Fibroblast of lung (primary cell): ENCODE measurements around the gene EFNB1. TPM values are rescaled to one million over a fixed set of nuclear protein-coding genes. Genes with fewer than 3 reads are reported as not detected.
"Not testable (repeated sequence)": the region's sequence is repeated elsewhere in the genome, so short reads cannot be mapped to it uniquely, and the experiment has no call there.

Source experiments
- DNase-seq, 2 donors: peaks; one replicate each; pipeline versions ENCODE4 v3.0.0 to v3.0.0-alpha.2; 2010; ENCODE audit warnings: low read depth in 2 of 2
- H2AFZ ChIP-seq: 2 replicates; pipeline ENCODE4 v1.5.1; 2012; ENCODE audit warnings: low read length, control low read depth, inconsistent platforms
- H3K27ac ChIP-seq: 2 replicates; pipeline ENCODE4 v1.5.1; 2011; ENCODE audit warnings: low read length, control low read depth; ENCODE audit not compliant: insufficient read depth
- H3K27me3 ChIP-seq: 2 replicates; pipeline ENCODE4 v1.5.1; 2011; ENCODE audit warnings: mild to moderate bottlenecking, low read length; ENCODE audit not compliant: control insufficient read depth, insufficient read depth
- H3K36me3 ChIP-seq: 2 replicates; pipeline ENCODE4 v1.5.1; 2011; ENCODE audit warnings: low read length; ENCODE audit not compliant: control insufficient read depth, insufficient read depth
- H3K4me1 ChIP-seq: 2 replicates; pipeline ENCODE4 v1.5.1; 2011; ENCODE audit warnings: low read length; ENCODE audit not compliant: control insufficient read depth, insufficient read depth; ENCODE audit errors: extremely low read depth
- H3K4me2 ChIP-seq: 2 replicates; pipeline ENCODE4 v1.5.1; 2011; ENCODE audit warnings: low read length, control low read depth; ENCODE audit not compliant: insufficient read depth; ENCODE audit errors: extremely low read depth
- H3K4me3 ChIP-seq, 4 experiments: fragments of 200-600 bp in 1 of 4; sonication (generic) in 1 of 4; replicated peaks in 1 of 4; 2 replicates each; pipeline ENCODE4 v1.5.1; 2011 to 2016; ENCODE audit warnings: low read length in 4 of 4, low read depth in 3 of 4, mild to moderate bottlenecking in 3 of 4, control low read depth in 2 of 4, inconsistent platforms in 1 of 4, mixed read lengths in 1 of 4; ENCODE audit not compliant: insufficient read depth in 1 of 4; ENCODE audit errors: control extremely low read depth in 1 of 4
- H3K79me2 ChIP-seq: 2 replicates; pipeline ENCODE4 v1.5.1; 2012; ENCODE audit warnings: mild to moderate bottlenecking, low read length, inconsistent platforms; ENCODE audit not compliant: control insufficient read depth, insufficient read depth
- H3K9ac ChIP-seq: 2 replicates; pipeline ENCODE4 v1.5.1; 2011; ENCODE audit warnings: mild to moderate bottlenecking, low read length, control low read depth; ENCODE audit not compliant: insufficient read depth
- H3K9me3 ChIP-seq: 2 replicates; pipeline ENCODE4 v1.5.1; 2012; ENCODE audit warnings: low read depth, low read length; ENCODE audit not compliant: control insufficient read depth, insufficient read depth
- H4K20me1 ChIP-seq: 2 replicates; pipeline ENCODE4 v1.5.1; 2011; ENCODE audit warnings: low read length; ENCODE audit not compliant: control insufficient read depth, insufficient read depth; ENCODE audit errors: extremely low read depth
- EZH2 ChIP-seq: IDR thresholded peaks from 2 replicates; pipeline ENCODE4 v1.5.1; 2012; ENCODE audit warnings: low read length, control low read depth, mild to moderate bottlenecking; ENCODE audit errors: missing control alignments
- polyA plus RNA-seq, 2 donors: library from polyadenylated mRNA; depleted of rRNA in 1 of 2; stranded (reverse) in 1 of 2; unstranded in 1 of 2; fragments of >200 nt; gene quantifications; 2 replicates each; pipeline ENCODE4 v1.2.1, GENCODE V29; 2011 to 2012; ENCODE audit warnings: missing spikeins in 1 of 2
- total RNA-seq: library from RNA; depleted of rRNA; stranded (reverse); fragments of >200 nt; gene quantifications from 2 replicates; pipeline ENCODE4 v1.2.1, GENCODE V29; 2014
- TF ChIP-seq, protein P1 (sequence below), 2 donors: IDR thresholded peaks in 1 of 2; conservative IDR thresholded peaks in 1 of 2; 1 replicate in 1 of 2; 2 replicates in 1 of 2; pipeline ENCODE4 v1.5.1; 2011 to 2012; ENCODE audit warnings: low read length in 2 of 2, control low read depth in 1 of 2, inconsistent platforms in 1 of 2, low read depth in 1 of 2, mild to moderate bottlenecking in 1 of 2

Gene EFNB1
- total and polyA plus RNA-seq, 2 donors (not counting 1 experiment from before 2014, with no cell fraction given): 12.6 to 43.4 TPM

DNA sequence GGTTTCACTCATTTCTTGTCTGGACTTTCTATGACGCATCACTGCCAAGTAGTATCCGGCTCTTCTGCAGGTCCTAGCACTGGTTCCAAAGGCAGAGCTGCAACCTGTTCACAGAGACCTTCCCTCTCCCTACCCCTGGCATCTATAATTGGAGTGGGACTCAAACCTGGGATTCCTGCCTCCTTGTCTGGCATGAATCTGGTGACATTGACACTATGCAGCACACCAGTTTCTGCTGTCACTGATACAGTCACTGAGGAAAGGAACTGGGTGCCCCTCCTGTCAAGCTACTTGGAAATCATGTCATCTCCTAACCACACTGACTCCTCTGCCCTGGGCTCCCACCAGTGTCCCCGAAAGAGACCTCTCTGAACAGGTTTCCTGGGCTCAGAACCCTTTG is 33.1 kb upstream of the EFNB1 start:
- H2AFZ ChIP-seq: no peak overlapping the region
- no peak overlapping the region for H3K27ac ChIP-seq
- H4K20me1 ChIP-seq: no peaks in the 10 kb centered on the region
- H3K4me2 ChIP-seq: no peak overlapping the region
- H3K9ac ChIP-seq: no peak overlapping the region
- TF ChIP-seq, protein P1, sequence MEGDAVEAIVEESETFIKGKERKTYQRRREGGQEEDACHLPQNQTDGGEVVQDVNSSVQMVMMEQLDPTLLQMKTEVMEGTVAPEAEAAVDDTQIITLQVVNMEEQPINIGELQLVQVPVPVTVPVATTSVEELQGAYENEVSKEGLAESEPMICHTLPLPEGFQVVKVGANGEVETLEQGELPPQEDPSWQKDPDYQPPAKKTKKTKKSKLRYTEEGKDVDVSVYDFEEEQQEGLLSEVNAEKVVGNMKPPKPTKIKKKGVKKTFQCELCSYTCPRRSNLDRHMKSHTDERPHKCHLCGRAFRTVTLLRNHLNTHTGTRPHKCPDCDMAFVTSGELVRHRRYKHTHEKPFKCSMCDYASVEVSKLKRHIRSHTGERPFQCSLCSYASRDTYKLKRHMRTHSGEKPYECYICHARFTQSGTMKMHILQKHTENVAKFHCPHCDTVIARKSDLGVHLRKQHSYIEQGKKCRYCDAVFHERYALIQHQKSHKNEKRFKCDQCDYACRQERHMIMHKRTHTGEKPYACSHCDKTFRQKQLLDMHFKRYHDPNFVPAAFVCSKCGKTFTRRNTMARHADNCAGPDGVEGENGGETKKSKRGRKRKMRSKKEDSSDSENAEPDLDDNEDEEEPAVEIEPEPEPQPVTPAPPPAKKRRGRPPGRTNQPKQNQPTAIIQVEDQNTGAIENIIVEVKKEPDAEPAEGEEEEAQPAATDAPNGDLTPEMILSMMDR (conservative IDR thresholded peaks at IDR 0.05 in 1 of 2, IDR thresholded peaks at IDR 0.05 in 1 of 2; ENCODE audit: low read depth in 1 of 2, low read length in 2 of 2): no peak
- TF ChIP-seq EZH2: no peak
- no peaks in the 10 kb centered on the region for H3K79me2 ChIP-seq
- no peak overlapping the region for H3K4me3 ChIP-seq
- H3K4me1 ChIP-seq: no peaks in the 10 kb centered on the region
- DNase-seq: no peak
- no peaks in the 10 kb centered on the region for H3K9me3 ChIP-seq
- no peaks in the 10 kb centered on the region for H3K27me3 ChIP-seq
- H3K36me3 ChIP-seq: no peaks in the 10 kb centered on the region

DNA sequence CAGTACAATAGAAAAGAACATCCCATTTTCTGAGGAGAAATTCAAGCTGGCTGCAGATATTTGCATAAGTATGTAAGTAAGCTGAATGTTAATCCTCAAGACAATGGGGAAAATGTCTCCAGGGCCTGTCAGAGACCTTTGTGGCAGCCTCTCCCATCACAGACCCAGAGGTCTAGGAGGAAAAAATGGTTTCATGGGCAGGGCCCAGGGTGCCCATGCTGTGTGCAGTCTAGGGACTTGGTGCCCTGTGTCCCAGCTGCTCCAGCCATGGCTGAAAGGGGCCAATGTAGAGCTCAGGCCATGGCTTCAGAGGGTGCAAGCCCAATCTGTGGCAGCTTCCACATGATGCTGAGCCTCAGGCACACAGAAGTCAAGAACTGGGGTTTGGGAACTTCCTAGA is 30.4 kb upstream of the EFNB1 start:
- not testable (repeated sequence) for H3K4me2 ChIP-seq, H3K9me3 ChIP-seq, H2AFZ ChIP-seq, DNase-seq, H3K4me1 ChIP-seq, H3K27me3 ChIP-seq, H3K36me3 ChIP-seq, H3K4me3 ChIP-seq, H3K27ac ChIP-seq, H3K9ac ChIP-seq, H4K20me1 ChIP-seq, H3K79me2 ChIP-seq

DNA sequence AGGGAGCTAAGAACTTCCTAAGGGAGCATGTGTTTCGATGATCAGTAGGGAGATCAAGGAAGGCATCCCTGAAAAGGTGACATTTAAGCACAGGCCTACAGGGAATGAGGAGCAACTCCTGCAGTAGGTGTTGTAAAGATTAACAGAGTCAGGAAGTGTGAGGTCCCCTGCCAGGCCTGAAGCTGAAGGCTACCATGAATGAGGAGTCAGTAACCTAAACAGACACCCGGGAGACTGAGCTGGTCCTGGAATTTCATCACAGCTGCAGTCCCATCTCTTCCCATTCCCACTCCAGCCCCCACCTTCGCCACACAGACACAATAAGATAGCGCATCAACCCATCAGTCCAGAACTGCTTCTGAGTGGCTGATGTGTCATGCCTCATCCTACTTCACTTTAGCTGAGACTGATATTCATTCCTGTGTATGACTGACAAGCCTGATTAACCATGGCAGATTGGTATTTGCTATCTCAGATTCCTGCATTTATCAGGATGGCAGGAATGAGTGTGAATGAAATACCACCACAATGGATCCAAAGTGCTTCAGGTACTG is 27.0 kb upstream of the EFNB1 start:
- no peaks in the 10 kb centered on the region for H3K79me2 ChIP-seq
- H3K9ac ChIP-seq: no peak overlapping the region
- H3K9me3 ChIP-seq: no peaks in the 10 kb centered on the region
- no peak for DNase-seq
- no peaks in the 10 kb centered on the region for H3K36me3 ChIP-seq
- TF ChIP-seq, protein P1 (conservative IDR thresholded peaks at IDR 0.05 in 1 of 2, IDR thresholded peaks at IDR 0.05 in 1 of 2; ENCODE audit: low read depth in 1 of 2, low read length in 2 of 2): no peak
- TF ChIP-seq EZH2: no peak
- H3K27me3 ChIP-seq: no peaks in the 10 kb centered on the region
- H3K4me3 ChIP-seq: no peak overlapping the region
- no peak overlapping the region for H2AFZ ChIP-seq
- H3K27ac ChIP-seq: no peak overlapping the region
- H3K4me2 ChIP-seq: no peak overlapping the region
- no peaks in the 10 kb centered on the region for H3K4me1 ChIP-seq
- H4K20me1 ChIP-seq: no peaks in the 10 kb centered on the region
